Loucy (cell line): Measurements from ENCODE around the gene ATRNL1.

Source experiments
- H2AFZ ChIP-seq: fragments of 200-600 bp; sonication (generic); 2 replicates; pipeline ENCODE4 v1.6.0; 2016; ENCODE audit warnings: antibody characterized with exemption, mild to moderate bottlenecking, low read length, moderate library complexity
- H3F3A ChIP-seq: fragments of 200-600 bp; 2 replicates; pipeline ENCODE4 v1.6.0; 2016; ENCODE audit warnings: antibody characterized with exemption, low read depth, mild to moderate bottlenecking
- H3K27me3 ChIP-seq: fragments of 200-600 bp; sonication (generic); 2 replicates; pipeline ENCODE4 v1.6.1; 2014; ENCODE audit warnings: low read length, mild to moderate bottlenecking; ENCODE audit not compliant: insufficient read depth, poor library complexity, severe bottlenecking
- H3K36me3 ChIP-seq: fragments of 200-600 bp; sonication (generic); 2 replicates; pipeline ENCODE4 v1.6.1; 2016; ENCODE audit warnings: low read length; ENCODE audit not compliant: insufficient read depth
- H3K4me1 ChIP-seq: fragments of 200-600 bp; sonication (generic); 2 replicates; pipeline ENCODE4 v1.5.1; 2014; ENCODE audit warnings: low read length, mild to moderate bottlenecking; ENCODE audit not compliant: insufficient read depth, poor library complexity, severe bottlenecking
- H3K4me2 ChIP-seq: fragments of 200-600 bp; sonication (generic); 2 replicates; pipeline ENCODE4 v1.6.0; 2014; ENCODE audit warnings: antibody characterized with exemption, low read length, low read depth, mild to moderate bottlenecking; ENCODE audit not compliant: poor library complexity, severe bottlenecking
- H3K4me3 ChIP-seq: fragments of 200-600 bp; sonication (generic); 2 replicates; pipeline ENCODE4 v1.5.1; 2014; ENCODE audit warnings: low read length, mild to moderate bottlenecking, mixed read lengths; ENCODE audit not compliant: poor library complexity, severe bottlenecking
- H3K79me2 ChIP-seq: fragments of 200-600 bp; sonication (generic); 2 replicates; pipeline ENCODE4 v1.6.1; 2014; ENCODE audit warnings: low read length; ENCODE audit not compliant: insufficient read depth
- H3K9ac ChIP-seq: fragments of 200-600 bp; sonication (generic); 2 replicates; pipeline ENCODE4 v1.6.0; 2014; ENCODE audit warnings: mild to moderate bottlenecking, low read depth, low read length, moderate library complexity; ENCODE audit not compliant: poor library complexity, severe bottlenecking
- H3K9me2 ChIP-seq: fragments of 200-600 bp; sonication (generic); replicated peaks from 2 replicates; pipeline ENCODE4 v1.6.1; 2016; ENCODE audit warnings: low read depth, low read length, mixed read lengths
- H3K9me3 ChIP-seq: fragments of 200-600 bp; sonication (generic); 2 replicates; pipeline ENCODE4 v1.6.1; 2014; ENCODE audit warnings: mild to moderate bottlenecking, antibody characterized with exemption, low read length, low read depth; ENCODE audit not compliant: insufficient read depth
- H4K20me1 ChIP-seq: fragments of 200-600 bp; sonication (generic); 2 replicates; pipeline ENCODE4 v1.6.0; 2014; ENCODE audit warnings: antibody characterized with exemption, low read length, mild to moderate bottlenecking; ENCODE audit not compliant: insufficient read depth, poor library complexity, severe bottlenecking
- CTCF ChIP-seq: fragments of 200-600 bp; sonication (generic); conservative IDR thresholded peaks from 2 replicates; pipeline ENCODE4 v1.5.1; 2014; ENCODE audit warnings: mild to moderate bottlenecking, antibody characterized with exemption, low read length
- EZH2phosphoT487 ChIP-seq: fragments of 200-600 bp; IDR thresholded peaks from 2 replicates; pipeline ENCODE4 v1.6.1; 2018; ENCODE audit warnings: antibody characterized with exemption, mild to moderate bottlenecking, moderate library complexity, borderline replicate concordance

Gene ATRNL1

GRCh38 chr10:115801457-115801856 lies 708.3 kb downstream of the ATRNL1 start:
- no peaks in the 10 kb centered on the region for H3K27me3 ChIP-seq
- no peak overlapping the region for H3K4me3 ChIP-seq
- H3K9me2 ChIP-seq, result no peaks in the 10 kb centered on the region
- H3K4me1 ChIP-seq, result peaks cover 45% of the 10 kb centered on the region
- TF ChIP-seq CTCF (no peak), EZH2phosphoT487 (no peak)
- H3K9ac ChIP-seq, result no peak overlapping the region
- H3K9me3 ChIP-seq, result no peaks in the 10 kb centered on the region; the same call in 1 of the 2 replicates
- H3K36me3 ChIP-seq, result no peaks in the 10 kb centered on the region
- peaks cover 7% of the 10 kb centered on the region for H3F3A ChIP-seq
- H3K79me2 ChIP-seq, result no peaks in the 10 kb centered on the region
- peak overlapping the region; percentile 48 for H3K4me2 ChIP-seq
- H4K20me1 ChIP-seq, result no peaks in the 10 kb centered on the region
- H2AFZ ChIP-seq, result no peak overlapping the region

- Histone ChIP-seq H2AFZ (no peak overlapping the region), H3K4me3 (peak overlapping the region; percentile 12), H3K9me2 (no peaks in the 10 kb centered on the region), H3K79me2 (no peaks in the 10 kb centered on the region), H3K4me1 (peaks cover 45% of the 10 kb centered on the region), H4K20me1 (no peaks in the 10 kb centered on the region), H3K36me3 (no peaks in the 10 kb centered on the region), H3K4me2 (peak overlapping the region; percentile 48), H3K27me3 (no peaks in the 10 kb centered on the region), H3K9me3 (no peaks in the 10 kb centered on the region; the same call in 1 of the 2 replicates), H3K9ac (no peak overlapping the region), H3F3A (peaks cover 7% of the 10 kb centered on the region)
- no peak for TF ChIP-seq EZH2phosphoT487
- TF ChIP-seq CTCF, result no peak
Measured at GRCh38 chr10:115801992-115802391, 708.8 kb downstream of the ATRNL1 start.

- Histone ChIP-seq H3K9ac (no peak overlapping the region), H3K27me3 (no peaks in the 10 kb centered on the region), H3K4me3 (peak overlapping the region; percentile 12), H3K9me2 (no peaks in the 10 kb centered on the region), H3K9me3 (no peaks in the 10 kb centered on the region; the same call in 1 of the 2 replicates), H3K4me1 (peaks cover 49% of the 10 kb centered on the region), H3K4me2 (peak overlapping the region; percentile 48), H3K79me2 (no peaks in the 10 kb centered on the region), H2AFZ (no peak overlapping the region), H3F3A (peaks cover 7% of the 10 kb centered on the region), H4K20me1 (no peaks in the 10 kb centered on the region), H3K36me3 (no peaks in the 10 kb centered on the region)
- no peak for TF ChIP-seq CTCF
- TF ChIP-seq EZH2phosphoT487, result no peak
Measured at GRCh38 chr10:115802911-115803310, 709.7 kb downstream of the ATRNL1 start.
